Erythroblast (primary cell): ENCODE results near the gene ITPK1.

Experiments
- DNase-seq, 2 experiments: peaks; one replicate each; lab custom pipeline; 2025; lab: John Stamatoyannopoulos, UW
- GATA1 ChIP-seq: IDR thresholded peaks from 2 replicates; pipeline ENCODE4 v1.6.1; 2011; ENCODE audit warnings: low read depth, mild to moderate bottlenecking, control low read depth, low read length, moderate library complexity
- POLR2A ChIP-seq: IDR thresholded peaks from 2 replicates; pipeline ENCODE4 v1.6.1; 2011; ENCODE audit warnings: mild to moderate bottlenecking, low read length

Gene ITPK1

DNA sequence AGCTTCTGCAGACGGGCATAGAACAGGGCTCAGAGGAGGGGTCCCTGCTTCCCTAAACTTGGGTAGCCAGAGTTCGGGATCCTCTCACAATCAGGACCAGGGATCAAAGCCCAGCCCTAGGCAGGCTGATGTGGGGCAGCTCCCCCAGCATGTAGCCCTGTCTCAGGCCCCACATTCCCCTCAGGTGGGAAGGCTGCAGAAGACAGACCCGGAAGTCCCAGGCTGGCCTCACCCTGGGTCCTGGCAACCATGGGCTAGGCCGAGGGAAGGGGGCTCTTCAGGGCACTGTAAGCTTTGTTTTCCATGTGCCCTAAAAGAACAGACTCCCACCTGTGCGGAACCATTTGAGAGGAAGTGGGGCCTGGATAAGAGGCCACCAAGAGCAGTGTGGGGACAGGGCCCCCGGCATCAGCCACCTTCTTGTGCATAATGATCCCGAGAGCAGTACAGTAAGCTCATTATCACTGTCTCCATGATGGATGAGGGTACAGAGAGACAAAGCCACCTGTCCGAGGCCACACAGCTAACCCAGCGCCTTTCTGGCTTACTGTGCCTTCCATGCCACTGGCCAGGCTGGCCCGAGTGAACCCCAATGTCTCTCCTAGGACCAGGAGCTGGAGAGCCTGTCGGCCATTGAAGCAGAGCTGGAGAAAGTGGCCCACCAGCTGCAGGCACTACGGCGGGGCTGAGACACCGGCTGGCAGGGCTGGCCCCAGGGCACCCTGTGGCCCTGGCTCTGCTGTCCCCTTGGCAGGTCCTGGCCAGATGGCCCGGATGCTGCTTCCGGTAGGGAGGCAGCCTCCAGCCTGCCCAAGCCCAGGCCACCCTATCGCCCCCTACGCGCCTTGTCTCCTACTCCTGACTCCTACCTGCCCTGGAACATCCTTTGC is 181.3 kb downstream of the ITPK1 start:
- DNase-seq: no peak
- TF ChIP-seq POLR2A (no peak), GATA1 (no peak)

DNA sequence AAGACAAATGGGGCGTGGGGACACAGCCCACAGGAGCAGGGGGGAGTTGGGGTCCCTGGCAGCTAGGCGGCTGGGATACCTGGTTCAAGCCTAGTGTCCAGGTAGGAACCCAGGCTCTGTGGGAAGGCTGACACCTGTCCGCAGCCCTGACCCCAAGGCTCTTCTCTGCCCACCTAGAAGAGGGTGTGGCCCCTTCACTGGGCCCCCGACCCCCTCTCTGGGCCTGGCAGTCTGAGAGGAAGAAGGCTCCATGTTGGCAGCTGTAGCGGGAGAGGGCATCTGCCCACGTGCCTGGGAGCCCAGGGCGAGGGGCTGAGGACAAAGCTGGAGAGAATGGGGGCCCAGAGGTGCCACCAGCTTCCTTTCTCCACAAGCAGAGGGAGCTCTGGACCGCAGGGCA is 182.2 kb downstream of the ITPK1 start:
- TF ChIP-seq POLR2A (no peak), GATA1 (no peak)
- DNase-seq: no peak

GRCh38 chr14:92932448-92933395 is 183.0 kb downstream of the ITPK1 start:
- DNase-seq: no peak
- no peak for TF ChIP-seq POLR2A
- no peak for TF ChIP-seq GATA1

DNA sequence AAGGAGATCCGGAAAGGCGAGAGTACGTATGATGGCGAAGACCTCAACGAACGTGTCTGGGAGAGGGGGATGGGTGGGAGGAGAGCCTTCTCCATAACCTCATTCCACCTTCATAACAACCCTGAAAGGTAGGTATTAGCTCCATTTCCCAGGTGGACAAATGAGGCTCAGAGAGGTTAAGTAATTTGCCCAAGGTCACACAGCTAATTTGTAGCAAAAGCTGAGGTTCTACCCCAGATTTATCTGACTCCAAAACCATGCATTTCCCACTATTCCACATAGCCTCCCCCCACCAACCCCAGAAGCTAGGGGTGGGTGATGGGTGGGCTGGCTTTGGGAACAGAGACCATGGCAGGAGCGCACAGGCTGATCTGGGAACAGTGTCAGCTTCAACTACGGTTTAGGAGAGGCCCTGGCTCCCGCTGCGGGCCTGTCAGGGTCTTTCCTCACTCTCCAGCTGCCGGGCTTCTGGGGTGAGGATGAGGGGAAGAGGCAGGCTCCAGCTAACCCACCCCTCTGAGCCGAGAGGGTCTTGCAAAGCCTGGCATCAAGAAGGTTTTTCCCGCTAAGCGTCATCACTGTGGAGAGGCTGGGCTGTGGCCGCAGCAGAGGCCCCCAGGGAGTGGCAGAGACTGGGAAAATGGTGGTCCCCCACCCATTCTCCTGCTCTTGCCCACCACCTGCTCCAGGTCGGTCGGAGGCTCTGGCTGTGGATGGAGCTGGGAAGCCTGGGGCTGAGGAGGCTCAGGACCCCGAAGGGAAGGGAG is 183.9 kb downstream of the ITPK1 start:
- no peak for DNase-seq
- TF ChIP-seq POLR2A: no peak
- TF ChIP-seq GATA1: no peak

DNA sequence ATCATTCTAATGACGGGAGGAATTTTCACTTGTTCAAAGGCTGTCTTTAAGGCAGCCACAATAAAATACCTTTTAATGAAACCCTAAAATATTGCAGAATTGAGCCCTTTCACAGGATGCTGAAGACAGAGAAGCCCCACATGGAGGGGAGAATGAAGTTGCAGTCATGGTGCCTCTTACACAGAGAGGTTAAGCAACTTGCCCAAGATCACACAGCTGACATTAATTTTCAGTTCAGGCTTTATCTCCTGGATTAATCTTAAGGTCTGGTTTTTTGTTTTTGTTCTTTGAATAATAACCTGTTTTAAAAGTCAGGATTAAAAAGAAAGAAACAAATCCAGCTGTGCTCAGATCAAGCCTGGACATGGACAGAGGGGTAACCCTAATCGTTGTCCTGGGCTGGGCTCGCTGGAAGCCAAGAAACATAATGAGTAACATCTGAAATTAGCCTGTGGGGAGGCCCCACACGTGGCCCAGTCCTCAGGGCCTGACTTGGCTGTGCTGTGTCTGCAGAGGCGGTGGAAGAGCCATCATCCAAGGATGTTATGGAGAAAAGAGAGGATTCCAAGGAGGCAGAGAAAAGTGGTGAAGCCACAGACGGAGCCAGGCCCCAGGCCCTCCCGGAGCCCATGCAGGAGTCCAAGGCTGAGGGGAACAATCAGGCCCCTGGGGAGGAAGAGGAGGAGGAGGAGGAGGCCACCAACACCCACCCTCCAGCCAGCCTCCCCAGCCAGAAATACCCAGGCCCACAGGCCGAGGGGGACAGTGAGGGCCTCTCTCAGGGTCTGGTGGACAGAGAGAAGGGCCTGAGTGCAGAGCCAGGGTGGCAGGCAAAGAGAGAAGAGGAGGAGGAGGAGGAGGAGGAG is 184.8 kb downstream of the ITPK1 start:
- no peak for DNase-seq
- TF ChIP-seq GATA1 (no peak), POLR2A (no peak)

DNA sequence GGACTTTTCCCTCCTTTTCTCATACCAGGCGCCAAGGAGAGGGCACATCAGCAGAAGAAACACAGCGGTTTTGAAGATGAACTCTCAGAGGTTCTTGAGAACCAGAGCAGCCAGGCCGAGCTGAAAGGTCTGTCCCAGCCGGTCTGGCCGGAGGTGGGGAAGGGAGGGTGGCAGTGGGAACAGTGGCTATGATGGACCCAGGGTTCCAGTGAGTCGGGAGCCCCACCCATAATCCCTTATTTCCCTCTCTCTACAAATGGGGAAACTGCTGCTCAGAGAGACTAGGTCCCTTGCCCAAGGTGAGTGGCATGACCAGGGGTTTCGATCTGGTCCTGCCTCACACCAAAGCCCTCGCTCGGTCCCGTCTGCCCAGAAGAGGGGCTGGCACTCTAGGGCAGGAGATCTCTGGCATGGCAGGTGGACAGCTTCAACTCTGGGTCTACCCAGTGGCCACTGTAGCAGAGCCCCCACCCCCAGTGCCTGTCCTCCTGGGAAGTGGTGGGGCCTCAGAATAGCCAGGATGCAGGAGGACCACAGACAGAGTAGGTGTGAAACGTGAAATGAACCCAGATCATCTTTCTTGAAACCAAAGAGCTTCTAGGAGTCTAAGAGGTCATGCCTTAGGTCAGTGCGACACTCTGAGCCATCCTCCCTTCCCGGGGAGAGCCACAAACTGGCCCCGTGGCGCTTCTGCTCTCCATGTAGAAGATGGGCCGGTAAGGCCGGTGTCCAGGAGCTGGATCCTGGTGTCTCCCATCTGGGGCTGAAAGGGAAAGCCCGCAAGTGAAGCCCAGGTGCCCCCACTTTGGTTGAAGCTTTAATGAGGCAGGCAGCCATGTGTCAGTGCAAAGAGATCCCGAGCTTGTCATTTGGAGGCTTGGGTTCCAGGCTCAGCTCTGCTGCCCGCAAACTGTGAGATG is 185.8 kb downstream of the ITPK1 start:
- DNase-seq: no peak
- no peak for TF ChIP-seq GATA1
- TF ChIP-seq POLR2A: no peak

DNA sequence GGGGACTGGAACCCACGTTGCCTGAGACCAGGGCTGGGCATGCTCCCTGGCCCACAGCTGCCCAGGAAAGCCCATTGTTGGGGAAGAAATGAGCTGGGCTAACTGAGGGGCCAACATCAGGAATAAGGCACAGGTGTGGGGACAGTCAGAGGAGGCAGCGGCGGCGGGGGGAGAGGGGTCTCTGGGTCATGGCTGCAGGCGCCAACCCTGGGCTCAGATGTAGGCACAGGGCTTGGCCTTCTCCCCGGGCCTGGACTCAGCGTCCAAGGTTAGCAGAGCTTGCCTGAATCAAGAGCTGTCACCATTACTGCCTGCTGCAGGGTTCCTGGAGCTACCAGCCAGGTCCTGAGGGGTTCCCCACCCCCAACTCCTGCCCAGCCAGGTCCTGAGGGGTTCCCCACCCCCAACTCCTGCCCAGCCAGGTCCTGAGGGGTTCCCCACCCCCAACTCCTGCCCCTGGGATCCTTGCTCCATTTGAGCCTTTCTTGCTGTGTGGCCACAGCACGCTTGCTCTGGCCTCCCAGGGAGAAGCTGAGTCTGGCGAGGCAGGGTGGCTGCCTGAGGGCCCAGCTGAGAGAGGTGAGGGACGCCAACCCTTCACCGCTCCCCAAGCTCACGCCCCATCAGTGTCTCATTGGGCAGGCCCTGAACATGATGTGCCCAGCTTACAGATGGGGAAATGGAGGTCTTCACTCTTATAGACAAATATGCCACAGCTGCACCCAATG is 186.6 kb downstream of the ITPK1 start:
- TF ChIP-seq GATA1 (no peak), POLR2A (no peak)
- DNase-seq: no peak

DNA sequence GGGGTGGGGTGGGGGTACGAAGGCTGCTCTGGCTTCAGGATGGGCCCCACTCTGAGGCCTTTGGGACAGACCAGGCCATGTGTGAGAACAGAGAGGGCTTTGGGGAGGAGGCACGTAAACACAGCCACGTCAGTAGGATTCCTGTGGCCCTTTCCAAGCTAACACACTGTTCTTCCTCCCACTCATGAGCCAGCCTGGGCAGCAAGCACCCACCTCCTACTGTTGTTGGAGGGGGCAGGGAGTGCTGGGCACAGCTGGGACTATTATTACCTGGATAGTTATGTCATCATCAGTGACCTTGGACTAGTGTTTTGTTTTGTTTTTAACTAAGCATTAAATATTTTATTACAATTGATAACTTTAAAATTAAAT is 187.5 kb downstream of the ITPK1 start:
- no peak for DNase-seq
- no peak for TF ChIP-seq POLR2A
- TF ChIP-seq GATA1: no peak

DNA sequence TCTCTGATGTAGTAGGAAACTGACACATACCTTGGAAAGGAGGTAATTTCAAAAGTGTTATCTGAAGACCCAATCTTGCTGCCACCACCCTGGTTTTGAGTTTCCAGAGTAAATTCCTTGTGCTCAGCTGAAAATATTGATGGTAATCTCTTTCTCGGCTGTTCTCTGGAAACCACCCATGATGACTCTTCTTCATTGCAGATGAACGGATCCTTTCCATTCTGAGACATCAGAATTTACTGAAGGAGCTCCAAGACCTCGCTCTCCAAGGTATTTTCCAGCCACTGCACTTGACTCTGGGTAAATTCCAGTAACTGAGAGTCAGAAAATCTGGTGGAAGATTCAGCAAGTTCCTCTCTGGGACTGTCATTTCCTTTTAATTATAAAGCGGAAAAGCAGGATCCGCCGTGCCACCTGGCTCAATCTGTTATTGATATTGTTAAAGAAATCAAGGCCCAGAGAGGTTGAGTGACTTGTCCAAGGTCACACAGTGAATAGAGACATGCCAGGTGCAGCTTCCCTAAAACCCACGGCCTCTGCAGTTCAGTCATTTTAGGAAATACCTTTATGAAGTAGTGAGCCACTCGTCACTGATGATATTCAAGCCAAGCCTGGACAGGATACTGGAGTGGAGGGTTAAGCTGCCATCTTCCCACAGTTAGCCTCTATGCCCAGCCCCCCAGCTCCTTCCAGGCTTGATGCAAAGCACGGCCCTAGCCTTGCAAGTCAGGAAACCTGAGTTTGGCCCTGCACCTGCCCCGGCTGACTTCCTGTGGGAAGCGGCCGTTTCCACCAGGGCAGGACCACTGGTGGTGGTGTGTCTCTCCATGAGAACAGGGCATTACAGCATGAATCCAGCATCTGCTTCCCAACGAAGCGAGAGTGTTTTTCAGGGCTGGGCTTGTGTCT is 188.1 kb downstream of the ITPK1 start:
- TF ChIP-seq GATA1 (no peak), POLR2A (no peak)
- no peak for DNase-seq

- TF ChIP-seq GATA1: no peak
- TF ChIP-seq POLR2A: no peak
- DNase-seq: no peak
Measured at GRCh38 chr14:92926931-92927330, 188.8 kb downstream of the ITPK1 start.
